ENCODE measurements around the gene RBM15B. TPM values are rescaled to one million over a fixed set of nuclear protein-coding genes. Genes with fewer than 3 reads are reported as not detected.
A peak's percentile ranks its signal among the peaks of the same experiment; 100 is the strongest.

The RBM15B gene
- total and polyA plus RNA-seq, 7 donors = 9.6 to 29.5 (median 19.5) TPM

GRCh38 chr3:51434746-51435327 is 43.8 kb downstream of the RBM15B start:
- Histone ChIP-seq H3K4me1 (peaks cover 0 to 4% (median 0%) of the 10 kb centered on the region in 4 donors), H3K27me3 (no peaks in the 10 kb centered on the region), H3K36me3 (peaks cover 3 to 50% (median 16%) of the 10 kb centered on the region in 4 donors), H3K9me3 (no peaks in the 10 kb centered on the region), H3K27ac (no peak overlapping the region), H3K4me3 (no peak overlapping the region)
- DNase-seq = no peak
- intact Hi-C loops (cut with DNase I) = loop anchor here (2.0 kb wide), 1 partner anchor 818 kb away; the partner anchor contains the start of gene MAPKAPK3
- TF ChIP-seq EP300 (IDR thresholded peaks at IDR 0.05) (no peak), CTCF (IDR thresholded peaks at IDR 0.05) (peak in 3 of 4 experiments; percentile 19 to 55 (median 33)), POLR2A (IDR thresholded peaks at IDR 0.05) (no peak), POLR2AphosphoS5 (IDR thresholded peaks at IDR 0.05) (no peak)

GRCh38 chr3:51436998-51437639 is 46.0 kb downstream of the RBM15B start:
- no peaks in the 10 kb centered on the region for H3K27me3 ChIP-seq
- no peak for DNase-seq
- H3K4me3 ChIP-seq = no peak overlapping the region
- 78 to 86% methylated on average over 8 of the region's 8 CpGs for WGBS, 2 donors
- peaks cover 0 to 4% (median 0%) of the 10 kb centered on the region in 4 donors for H3K4me1 ChIP-seq
- intact Hi-C loops (cut with DNase I) = no loop called here
- H3K27ac ChIP-seq = no peak overlapping the region
- H3K9me3 ChIP-seq = no peaks in the 10 kb centered on the region
- peaks cover 5 to 51% (median 21%) of the 10 kb centered on the region in 4 donors for H3K36me3 ChIP-seq
- TF ChIP-seq POLR2A (IDR thresholded peaks at IDR 0.05) = no peak
- TF ChIP-seq EP300 (IDR thresholded peaks at IDR 0.05) = no peak
- no peak for TF ChIP-seq POLR2AphosphoS5 (IDR thresholded peaks at IDR 0.05)
- no peak for TF ChIP-seq CTCF (IDR thresholded peaks at IDR 0.05)

GRCh38 chr3:51441282-51442030 is 50.4 kb downstream of the RBM15B start:
- Histone ChIP-seq H3K4me3 (no peak overlapping the region), H3K27me3 (no peaks in the 10 kb centered on the region), H3K36me3 (peaks cover 5 to 50% (median 21%) of the 10 kb centered on the region in 4 donors), H3K27ac (no peak overlapping the region), H3K9me3 (no peaks in the 10 kb centered on the region), H3K4me1 (no peaks in the 10 kb centered on the region)
- DNase-seq = no peak
- no peak for TF ChIP-seq POLR2A (IDR thresholded peaks at IDR 0.05)
- no peak for TF ChIP-seq POLR2AphosphoS5 (IDR thresholded peaks at IDR 0.05)
- TF ChIP-seq CTCF (IDR thresholded peaks at IDR 0.05) = no peak
- TF ChIP-seq EP300 (IDR thresholded peaks at IDR 0.05) = no peak
- intact Hi-C loops (cut with DNase I) = no loop called here
- WGBS, 2 donors = 90 to 94% methylated on average over 8 of the region's 8 CpGs

GRCh38 chr3:51445544-51446280 is 54.6 kb downstream of the RBM15B start:
- Histone ChIP-seq H3K27ac (no peak overlapping the region), H3K36me3 (peaks cover 0 to 23% (median 9%) of the 10 kb centered on the region in 4 donors)

More at GRCh38 chr3:51445544-51446280, 54.6 kb downstream of the RBM15B start:
- TF ChIP-seq POLR2A (IDR thresholded peaks at IDR 0.05) = no peak
- TF ChIP-seq EP300 (IDR thresholded peaks at IDR 0.05) = no peak
- no peak for TF ChIP-seq CTCF (IDR thresholded peaks at IDR 0.05)
- TF ChIP-seq POLR2AphosphoS5 (IDR thresholded peaks at IDR 0.05) = no peak
- DNase-seq = no peak
- 91 to 95% methylated on average over 4 of the region's 4 CpGs for WGBS, 2 donors
- H3K9me3 ChIP-seq = no peaks in the 10 kb centered on the region
- H3K27me3 ChIP-seq = no peaks in the 10 kb centered on the region
- no peak overlapping the region for H3K4me3 ChIP-seq
- H3K4me1 ChIP-seq = no peaks in the 10 kb centered on the region
- intact Hi-C loops (cut with DNase I) = no loop called here

Other genes starting within 250 kb of the RBM15B start
- 10 to 100 TPM; 12.2 to 26.2 (median 20.5) TPM for gene MANF, start 6.0 kb upstream of the RBM15B start, total RNA-seq
- gene MANF, start 6.0 kb upstream of the RBM15B start, polyA plus RNA-seq = 100 to 1,000 TPM in 1 of 3 donors, 10 to 100 TPM in 2; 16.8 to 138 (median 28.2) TPM
- gene DCAF1, start 108.7 kb downstream of the RBM15B start, total RNA-seq = 10 to 100 TPM; 16.4 to 20.6 (median 19.1) TPM
- 10 to 100 TPM in 1 of 3 donors, 1 to 10 TPM in 2; 4.2 to 13.9 (median 4.8) TPM for gene DCAF1, start 108.7 kb downstream of the RBM15B start, polyA plus RNA-seq
- 10 to 100 TPM; 15.7 to 33.0 (median 24.7) TPM for gene RAD54L2, start 147.4 kb downstream of the RBM15B start, total RNA-seq
- 1 to 10 TPM in 2 of 3 donors, under 1 TPM in 1; 0.60 to 7.5 (median 1.6) TPM for gene RAD54L2, start 147.4 kb downstream of the RBM15B start, polyA plus RNA-seq